ENCODE results near the gene NTM. TPM values are rescaled to one million over a fixed set of nuclear protein-coding genes. Genes with fewer than 3 reads are reported as not detected.
"Not testable (repeated sequence)": the region's sequence is repeated elsewhere in the genome, so short reads cannot be mapped to it uniquely, and the experiment has no call there.

The NTM gene
- total RNA-seq, 1 donor from 2014 or later: not detected

DNA sequence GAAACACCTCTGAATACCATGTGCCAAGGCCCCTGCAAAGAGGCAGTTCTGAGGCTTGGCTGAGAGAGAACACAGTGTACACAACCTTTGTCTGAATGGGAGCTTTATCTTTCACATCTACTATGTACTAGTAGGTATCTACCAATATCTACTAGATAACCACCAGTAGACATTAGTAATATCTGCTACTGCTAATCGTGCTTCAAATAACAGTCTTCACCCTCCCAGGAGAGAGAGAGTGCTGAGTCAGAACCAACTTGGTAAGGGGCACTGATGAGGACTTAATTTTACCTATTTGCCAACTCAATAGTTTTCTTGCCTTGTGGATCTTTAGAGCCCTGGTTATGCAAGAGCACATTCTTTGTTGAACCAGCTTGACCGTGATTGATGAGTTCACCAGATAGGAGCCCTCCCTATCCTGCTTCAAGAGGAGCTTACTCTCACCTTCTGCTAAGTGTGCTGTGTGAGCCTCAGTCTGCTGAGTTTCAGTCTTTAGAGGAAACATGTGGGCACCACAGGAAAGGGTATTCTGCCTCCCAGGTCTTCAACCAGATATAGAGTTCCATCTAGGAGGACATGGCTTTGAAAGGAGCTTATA is 967.5 kb downstream of the NTM start:
- no peak for DNase-seq (ENCODE audit: low read depth in 2 of 2)

DNA sequence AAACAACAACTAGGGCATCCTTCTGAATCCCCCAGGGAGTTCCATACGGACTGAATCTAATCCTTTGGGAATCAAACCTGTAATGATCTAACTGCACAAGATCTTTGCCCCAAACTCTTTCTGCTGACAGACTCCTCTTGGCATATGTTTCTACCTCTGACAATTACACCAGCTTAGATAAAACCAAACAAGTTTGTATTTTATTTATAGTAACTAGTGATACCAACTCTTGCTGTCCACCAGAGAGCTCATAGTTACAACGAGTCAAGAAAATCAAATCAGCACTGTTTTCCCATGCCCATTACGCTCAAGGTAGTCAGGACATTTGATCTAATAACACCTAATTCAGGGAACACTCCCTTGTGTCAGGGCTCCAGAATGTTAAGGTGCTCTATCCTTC is 972.0 kb downstream of the NTM start:
- DNase-seq (ENCODE audit: low read depth in 2 of 2): no peak

DNA sequence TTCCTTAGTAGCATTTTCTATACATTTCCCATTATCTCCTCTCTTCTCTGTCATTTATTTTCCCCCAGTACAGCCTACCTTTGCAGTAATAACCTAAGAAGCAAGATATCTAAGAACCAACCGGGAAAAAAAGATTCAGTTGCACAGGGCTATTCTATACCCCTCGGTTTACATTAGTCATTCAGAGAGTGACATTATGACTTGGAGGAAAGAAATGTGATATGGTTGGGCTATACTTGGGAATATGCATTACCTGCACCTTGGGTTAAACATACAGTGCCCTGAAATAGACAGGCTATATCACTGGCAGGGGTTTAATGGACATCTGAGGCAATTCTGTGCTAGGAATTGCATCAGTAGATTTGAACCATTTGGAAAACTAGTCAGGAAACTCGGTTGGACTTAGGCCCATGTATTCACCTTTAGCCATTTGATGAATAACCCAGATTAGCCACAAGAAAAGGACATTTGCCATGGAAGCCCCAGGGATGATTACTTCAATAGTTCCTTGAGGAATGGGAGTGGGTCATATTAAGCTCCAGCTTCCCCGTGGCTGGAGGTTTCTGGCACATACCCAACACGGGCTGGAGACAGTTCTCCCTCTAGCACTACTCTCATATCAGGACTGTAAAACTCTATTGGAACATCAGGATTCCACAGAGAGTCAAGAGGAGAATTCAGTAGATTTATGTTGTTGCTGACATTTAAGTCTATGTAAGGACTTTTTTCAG is 973.2 kb downstream of the NTM start:
- DNase-seq (ENCODE audit: low read depth in 2 of 2): no peak

DNA sequence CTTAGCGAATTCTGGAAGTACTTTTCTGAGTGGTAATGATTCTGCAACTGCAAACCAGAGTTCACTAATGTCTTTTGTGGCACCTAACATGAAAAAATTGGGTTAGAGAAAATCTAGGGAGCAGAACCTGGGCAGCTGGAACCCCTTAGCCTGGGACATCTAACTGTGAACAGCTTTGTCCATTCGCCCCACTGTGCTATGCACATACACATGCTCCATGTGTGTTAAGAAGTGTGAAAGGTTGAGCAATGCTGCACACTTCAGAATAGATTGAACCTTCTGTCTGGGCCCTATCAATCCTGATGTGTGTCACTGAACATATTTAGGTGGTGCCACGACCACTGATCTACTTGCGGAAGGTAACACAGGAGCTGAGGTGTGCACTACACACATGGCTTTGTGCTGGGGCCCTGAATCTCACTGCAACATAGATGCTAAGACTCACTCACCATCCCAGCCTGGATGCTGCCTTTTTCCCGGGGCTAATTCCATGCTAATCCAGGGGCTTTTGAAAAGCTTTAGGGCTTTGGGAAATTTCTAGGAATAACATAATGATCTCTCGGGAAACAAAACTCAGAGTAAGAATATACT is 976.2 kb downstream of the NTM start:
- no peak for DNase-seq (ENCODE audit: low read depth in 2 of 2)

DNA sequence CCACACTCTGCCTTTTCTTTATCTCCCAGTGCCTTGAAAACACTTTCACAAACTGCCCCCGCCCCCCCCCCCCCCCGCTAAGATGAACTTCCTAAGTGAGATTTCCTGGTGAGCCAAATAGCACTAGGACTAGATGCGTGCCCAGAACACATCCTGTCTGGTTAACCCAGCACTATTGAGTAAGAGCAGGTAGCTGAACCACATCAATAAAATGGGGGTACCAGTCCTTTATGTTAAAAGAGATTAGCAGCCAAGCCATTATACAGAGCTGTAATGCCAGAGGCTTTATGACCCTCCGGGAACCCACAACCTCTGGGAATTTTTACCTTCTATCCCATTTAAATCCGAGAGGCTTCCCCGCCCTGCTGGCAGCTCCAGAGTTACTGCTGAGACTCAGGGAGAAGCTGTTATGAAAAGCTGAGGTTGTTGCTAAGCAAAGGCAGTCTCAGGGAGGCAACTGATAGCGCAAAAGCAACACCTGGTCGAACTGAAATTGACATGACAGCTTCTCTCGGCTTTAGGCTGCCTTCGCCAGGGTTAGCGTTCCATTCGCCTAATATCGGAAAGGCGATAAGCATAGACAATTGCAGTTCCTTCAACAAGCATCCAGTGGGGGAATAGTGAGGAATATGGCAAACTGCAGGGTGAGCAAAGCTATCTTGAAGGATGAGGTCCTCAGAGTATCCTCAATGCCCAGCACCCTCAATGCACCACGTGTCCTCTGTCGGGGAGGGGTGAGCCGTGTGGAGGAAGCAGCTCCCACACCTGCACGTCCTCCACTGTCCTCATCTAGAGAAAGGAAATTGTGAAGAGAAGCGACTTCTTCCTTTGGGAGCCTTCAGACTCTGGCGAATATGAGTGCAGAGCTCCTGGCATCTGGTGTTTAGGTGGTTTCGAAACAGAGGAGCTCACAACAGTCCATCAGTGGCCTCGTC is 977.0 kb downstream of the NTM start:
- no peak for DNase-seq (ENCODE audit: low read depth in 2 of 2)

DNA sequence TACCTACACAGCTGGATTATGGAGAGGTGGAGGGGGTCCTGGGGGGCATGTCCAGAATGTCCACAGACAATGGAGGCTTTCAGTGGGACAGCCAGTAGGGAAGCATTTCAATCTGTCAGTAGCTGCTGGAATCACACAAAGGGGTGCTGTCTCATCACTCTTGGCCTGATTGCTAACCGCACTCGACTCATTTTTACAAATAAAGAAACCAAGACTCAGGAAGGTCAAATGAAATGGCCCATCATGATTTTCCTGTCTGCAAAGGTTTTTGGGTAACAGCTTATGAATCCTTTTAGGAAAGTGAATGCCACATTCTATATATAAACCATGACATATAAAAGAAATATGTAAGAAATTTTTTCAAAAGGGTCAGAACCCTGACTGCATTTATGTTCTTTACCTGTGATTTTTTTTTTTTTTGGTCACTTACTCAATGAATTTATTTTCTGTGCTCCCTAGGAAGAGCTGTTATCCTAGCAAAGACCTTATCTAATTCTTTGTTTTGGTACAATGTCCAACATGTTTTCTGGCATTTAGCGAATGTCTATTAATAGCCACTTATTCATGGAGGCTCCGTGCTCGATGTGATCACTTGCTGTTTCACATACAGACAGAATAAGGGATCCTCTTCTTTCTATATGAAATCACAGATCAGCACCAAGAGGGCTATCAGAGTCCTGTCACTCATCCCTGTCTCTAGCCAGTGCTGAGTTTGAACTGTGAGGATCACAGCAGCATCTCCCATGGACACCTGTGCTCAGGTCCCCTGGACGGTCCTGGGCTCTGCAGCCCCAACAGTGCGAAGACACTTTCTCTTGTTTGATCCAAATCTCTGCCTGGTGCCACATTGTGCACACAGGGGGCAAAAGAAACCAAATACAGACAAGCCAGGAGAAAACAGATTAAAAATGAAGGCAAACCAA is 979.7 kb downstream of the NTM start:
- no peak for DNase-seq (ENCODE audit: low read depth in 2 of 2)

DNA sequence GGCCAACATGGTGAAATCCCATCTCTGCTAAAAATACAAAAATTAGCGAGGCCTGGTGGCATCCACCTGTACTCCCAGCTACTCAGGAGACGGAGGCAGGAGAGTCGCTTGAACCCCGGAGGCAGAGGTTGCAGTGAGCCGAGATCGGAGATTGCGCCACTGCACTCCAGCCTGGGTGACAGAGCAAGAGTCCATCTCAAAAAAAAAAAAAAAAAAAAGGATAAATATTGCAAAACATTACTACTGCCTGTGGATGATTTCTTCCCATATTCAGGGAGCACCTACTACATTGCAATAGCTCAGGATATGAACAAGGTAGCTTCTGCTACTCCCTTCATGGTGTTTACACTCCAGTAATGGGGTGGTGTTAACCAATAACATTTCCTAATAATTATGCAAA is 980.6 kb downstream of the NTM start:
- DNase-seq (ENCODE audit: low read depth in 2 of 2): no peak

DNA sequence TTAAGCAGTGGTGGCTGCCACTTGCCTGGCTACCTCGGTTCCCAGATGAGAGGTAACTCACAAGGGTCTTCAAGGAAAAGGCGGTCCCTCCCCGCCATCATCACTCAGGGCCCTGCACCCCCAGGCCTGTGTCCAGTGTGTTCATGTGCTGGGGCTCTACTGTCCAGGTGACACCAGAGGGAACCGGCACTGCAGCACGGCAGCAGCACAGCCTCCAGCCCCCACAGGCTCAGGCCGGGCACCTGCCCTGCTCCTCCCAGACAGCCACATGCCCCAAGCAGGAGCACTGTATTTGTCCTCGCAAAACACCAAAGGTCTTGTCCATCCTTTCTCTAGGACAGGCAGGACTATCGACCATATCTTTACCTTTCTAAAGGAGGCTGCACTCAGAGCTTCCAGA is 982.1 kb downstream of the NTM start:
- no peak for DNase-seq (ENCODE audit: low read depth in 2 of 2)

DNA sequence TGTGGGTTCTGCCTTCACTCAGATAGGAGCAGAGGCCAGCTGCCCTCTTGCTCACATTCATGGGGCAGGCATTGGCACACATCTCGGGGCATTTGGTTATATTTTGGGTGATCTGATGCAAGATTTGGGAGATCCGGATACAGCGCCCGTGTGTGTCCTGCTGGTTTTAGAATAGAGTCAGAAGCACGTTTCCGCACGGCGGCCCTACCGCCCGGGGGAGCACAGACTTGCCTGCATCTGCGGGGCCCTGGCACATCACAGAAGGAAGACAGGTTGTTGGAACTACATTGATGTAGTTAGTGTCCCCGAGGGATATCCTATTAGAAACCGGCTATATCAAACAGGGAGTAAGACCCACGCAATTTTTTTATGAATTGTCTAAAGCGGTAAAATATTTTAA is 982.8 kb downstream of the NTM start:
- no peak for DNase-seq (ENCODE audit: low read depth in 2 of 2)

DNA sequence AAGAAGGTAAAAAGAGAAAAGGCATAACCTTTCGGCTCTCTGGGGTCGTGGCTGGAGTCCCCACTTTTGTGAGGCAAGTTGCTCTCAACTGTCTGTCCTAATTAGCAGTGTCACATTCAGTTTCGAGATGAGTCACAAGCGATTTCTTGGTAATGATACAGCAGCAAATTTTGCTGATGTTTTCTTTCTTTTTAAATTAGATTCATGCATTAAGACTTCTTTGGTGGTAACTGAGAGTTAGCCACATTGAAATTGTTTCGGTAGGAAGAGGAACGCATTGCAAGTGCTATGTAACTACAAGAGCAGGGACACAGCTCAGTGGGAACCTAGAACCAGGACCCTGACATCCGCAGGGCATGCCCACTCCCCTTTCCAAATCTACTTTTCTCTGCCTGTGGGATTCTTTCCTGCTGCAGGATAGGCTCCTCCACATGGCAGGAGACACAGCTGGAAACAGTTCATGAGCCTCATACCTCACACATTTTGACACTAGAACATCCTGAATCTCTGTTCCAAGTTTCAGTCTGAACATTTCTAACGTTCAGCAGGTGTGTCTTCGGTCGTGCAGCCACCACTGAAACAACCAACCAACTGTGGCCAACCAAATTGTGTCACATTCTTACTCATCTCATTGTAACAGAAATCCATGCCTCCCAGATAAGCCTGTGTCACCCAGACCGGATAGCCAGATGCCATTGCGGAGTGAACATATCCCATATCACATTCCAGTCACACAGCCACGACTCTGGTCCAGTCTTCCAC is 987.6 kb downstream of the NTM start:
- DNase-seq (ENCODE audit: low read depth in 2 of 2): no peak

DNA sequence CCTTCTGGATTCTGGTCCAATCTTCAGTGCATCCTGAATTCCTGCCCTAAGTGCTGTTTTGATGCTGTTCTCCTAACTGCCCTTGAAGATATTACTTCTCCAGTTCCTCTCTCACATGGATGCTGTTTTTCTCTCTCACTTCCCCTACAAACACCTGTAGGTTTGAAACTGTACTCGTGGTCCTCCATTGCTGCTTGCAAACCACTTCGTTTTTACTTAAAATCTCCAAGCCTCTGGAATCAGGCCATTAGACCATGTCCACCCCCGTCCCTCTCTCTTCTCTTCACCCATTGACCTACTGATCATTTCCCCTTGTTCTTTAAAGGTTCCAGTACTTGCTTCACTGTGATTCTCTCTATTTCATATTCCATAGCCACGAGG is 988.1 kb downstream of the NTM start:
- DNase-seq (ENCODE audit: low read depth in 2 of 2): no peak

DNA sequence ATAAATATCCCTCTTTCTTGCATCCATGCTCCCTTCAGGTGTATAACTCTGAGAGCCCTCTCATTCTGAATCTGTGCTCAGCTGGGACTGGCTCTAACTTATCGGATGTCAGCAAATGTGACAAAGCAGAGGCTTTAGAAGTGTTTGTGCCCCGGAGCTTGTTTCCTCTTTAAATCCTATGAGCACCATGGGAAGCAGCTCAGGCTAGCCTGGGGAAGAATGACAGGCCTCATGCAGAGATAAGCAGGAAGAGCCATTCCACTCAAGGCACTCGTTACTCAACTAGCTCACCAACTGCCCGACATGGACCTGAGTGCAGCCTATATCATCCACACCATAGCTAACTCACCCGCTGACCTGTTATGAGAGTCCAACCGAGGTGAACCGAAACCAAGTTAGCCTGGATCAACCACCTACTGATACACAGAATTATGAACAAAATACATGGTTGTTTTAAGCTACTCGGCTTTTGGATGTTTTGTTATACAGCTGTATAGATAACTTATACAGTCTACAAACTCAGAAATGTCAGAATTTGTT is 990.7 kb downstream of the NTM start:
- no peak for DNase-seq (ENCODE audit: low read depth in 2 of 2)

DNA sequence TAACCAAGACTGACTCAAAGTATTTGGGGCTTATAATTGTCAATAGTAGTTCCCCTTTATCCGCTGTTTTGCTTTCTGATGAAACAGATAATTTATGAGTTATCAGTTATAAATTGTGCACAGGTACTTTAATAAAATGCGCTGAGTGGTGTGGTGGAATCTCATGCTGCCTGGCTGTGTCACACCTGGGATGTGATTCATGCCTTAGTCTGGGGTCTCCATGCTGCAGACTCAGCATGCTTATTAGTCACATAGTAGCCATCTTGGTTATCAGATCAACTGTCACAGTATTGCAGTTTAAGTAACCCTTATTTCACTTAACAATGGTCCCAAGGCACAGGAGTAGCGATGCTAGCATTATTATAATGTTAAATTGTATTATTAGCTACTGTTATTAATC is 995.2 kb downstream of the NTM start:
- DNase-seq (ENCODE audit: low read depth in 2 of 2): no peak

DNA sequence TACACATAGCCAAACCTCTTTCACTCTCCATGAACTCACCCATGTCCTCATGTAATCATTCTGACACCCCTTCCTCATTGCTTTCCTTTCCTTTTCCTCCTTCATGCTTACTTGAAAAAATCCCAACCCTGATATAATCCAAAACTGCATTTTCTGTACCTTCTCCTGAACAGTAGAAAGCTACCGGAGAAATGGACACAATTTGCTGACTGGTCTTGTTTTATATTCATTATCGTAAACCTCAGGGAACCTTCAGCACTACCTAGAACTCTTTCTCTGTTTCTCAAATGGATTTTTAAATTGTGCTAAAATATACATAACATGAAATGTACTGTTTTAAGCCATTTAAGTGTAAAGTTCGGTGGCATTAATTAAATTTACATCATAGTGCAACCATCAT is 996.9 kb downstream of the NTM start:
- DNase-seq (ENCODE audit: low read depth in 2 of 2): no peak

DNA sequence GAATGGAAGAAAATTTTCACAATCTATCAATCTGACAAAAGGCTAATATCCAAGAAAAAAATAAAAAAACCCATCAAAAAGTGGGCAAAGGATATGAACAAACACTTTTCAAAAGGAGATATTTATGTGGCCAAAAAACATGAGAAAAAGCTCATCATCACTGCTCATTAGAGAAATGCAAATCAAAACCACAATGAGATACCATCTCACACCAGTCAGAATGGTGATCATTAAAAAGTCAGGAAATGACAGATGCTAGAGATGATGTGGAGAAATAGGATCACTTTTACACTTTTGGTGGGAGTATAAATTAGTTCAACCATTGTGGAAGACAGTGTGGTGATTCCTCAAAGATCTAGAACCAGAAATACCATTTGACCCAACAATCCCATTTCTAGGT is 999.7 kb downstream of the NTM start:
- not testable (repeated sequence) for DNase-seq (ENCODE audit: low read depth in 2 of 2)

DNA sequence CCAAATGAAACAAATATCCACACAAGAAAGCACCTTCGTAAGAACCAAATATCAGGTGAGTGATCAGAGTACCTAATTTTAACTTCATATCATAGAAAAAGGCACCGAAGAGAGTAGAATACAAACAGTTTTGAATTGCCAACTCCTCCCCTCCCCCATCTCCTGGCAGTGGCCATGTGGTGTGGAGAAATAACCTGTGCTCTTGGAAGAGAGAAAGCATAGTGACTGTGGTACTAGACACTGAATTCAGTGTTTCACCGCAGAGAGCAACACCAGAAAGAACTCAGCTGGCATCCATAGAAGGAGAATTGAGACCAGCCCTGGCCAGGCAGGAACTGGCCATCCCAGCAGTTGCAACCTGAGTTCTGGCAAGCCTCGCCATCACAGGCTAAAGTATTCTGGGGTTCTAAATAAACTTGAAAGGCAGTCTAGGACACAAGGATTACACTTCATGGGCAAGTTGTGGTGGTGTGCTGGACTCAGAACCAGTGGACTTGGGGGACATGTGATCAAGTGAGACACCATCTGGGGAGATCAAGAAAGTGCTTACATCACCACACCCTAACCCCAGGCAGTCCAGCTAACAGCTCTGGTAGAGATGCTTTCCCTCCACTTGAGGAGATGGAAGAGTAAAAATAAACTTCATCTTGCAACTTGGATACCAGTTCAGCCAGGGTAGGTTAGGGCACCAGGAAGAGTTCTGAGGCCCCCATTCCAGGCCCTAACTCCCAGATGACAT is 1003.2 kb downstream of the NTM start:
- DNase-seq (ENCODE audit: low read depth in 2 of 2): no peak

DNA sequence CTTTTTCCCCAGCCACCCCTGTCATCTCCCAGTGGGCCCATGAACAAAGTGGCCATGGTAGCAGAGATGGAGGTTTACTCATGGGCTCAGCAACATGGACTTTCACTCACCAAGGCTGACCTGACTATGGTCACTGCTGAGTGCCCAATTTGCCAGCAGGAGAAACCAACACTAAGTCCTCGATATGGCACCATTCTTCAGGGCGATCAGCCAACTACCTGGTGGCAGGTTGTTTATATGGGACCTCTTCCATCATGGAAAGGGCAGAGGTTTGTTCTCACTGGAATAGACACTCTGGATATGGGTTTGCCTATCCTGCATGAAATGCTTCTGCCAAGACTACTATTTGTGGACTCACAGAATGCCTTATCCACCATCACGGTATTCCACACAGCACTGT is 1009.1 kb downstream of the NTM start:
- DNase-seq (ENCODE audit: low read depth in 2 of 2): no peak

All from lung microvascular endothelial cell (primary cell).